H1 (cell line): ENCODE data around the gene CDHR5. TPM values are rescaled to one million over a fixed set of nuclear protein-coding genes. Genes with fewer than 3 reads are reported as not detected.

Source experiments
- CTCF ChIA-PET: fragments of 300-600 bp; sonication (Branson Sonifier 250); formaldehyde crosslinking; loops from one replicate; lab custom pipeline; 2021; ENCODE audit not compliant: partially characterized antibody; lab: Charles Lee
- POLR2A ChIA-PET: fragments of 300-600 bp; sonication (Branson Sonifier 250); formaldehyde crosslinking; loops from one replicate; lab custom pipeline; 2021; ENCODE audit warnings: inconsistent platforms; ENCODE audit not compliant: partially characterized antibody; lab: Charles Lee
- DNase-seq, 2 experiments: peaks; one replicate each; pipeline versions ENCODE4 v3.0.0 to v3.0.0-alpha.2; 2010 to 2022; ENCODE audit warnings: low spot score in 2 of 2, low read depth in 1 of 2, mixed read lengths in 1 of 2
- FAIRE-seq: peaks from 2 replicates; lab custom pipeline; 2011; peaks lifted over from hg19 to GRCh38; lab: Jason Lieb, UNC
- H2AFZ ChIP-seq: 2 replicates; pipeline ENCODE4 v1.8.1; 2012; ENCODE audit warnings: low read length, inconsistent platforms
- H2AK5ac ChIP-seq: 2 replicates; pipeline ENCODE4 v1.6.1; 2013; ENCODE audit warnings: low read depth, low read length
- H2BK120ac ChIP-seq: replicated peaks from 2 replicates; pipeline ENCODE3; 2013; ENCODE audit warnings: low read depth, low read length, inconsistent platforms
- H2BK12ac ChIP-seq: 2 replicates; pipeline ENCODE4 v1.6.1; 2013; ENCODE audit warnings: low read depth, low read length
- H2BK15ac ChIP-seq: 2 replicates; pipeline ENCODE4 v1.6.1; 2013; ENCODE audit warnings: low read length
- H2BK20ac ChIP-seq: 2 replicates; pipeline ENCODE4 v1.6.1; 2013; ENCODE audit warnings: low read length
- H2BK5ac ChIP-seq: 2 replicates; pipeline ENCODE4 v1.6.1; 2013; ENCODE audit warnings: low read depth, low read length
- H3K14ac ChIP-seq: 2 replicates; pipeline ENCODE4 v1.6.1; 2013; ENCODE audit warnings: inconsistent platforms; ENCODE audit not compliant: insufficient read length
- H3K18ac ChIP-seq: 2 replicates; pipeline ENCODE4 v1.6.1; 2013; ENCODE audit warnings: low read length; ENCODE audit errors: extremely low read depth
- H3K23ac ChIP-seq: 2 replicates; pipeline ENCODE4 v1.6.1; 2013; ENCODE audit warnings: inconsistent platforms; ENCODE audit not compliant: insufficient read length
- H3K23me2 ChIP-seq: 2 replicates; pipeline ENCODE4 v1.6.1; 2013; ENCODE audit warnings: low read depth, low read length
- H3K27ac ChIP-seq: 2 replicates; pipeline ENCODE4 v1.6.1; 2011; ENCODE audit warnings: low read depth, low read length, inconsistent platforms
- H3K27me3 ChIP-seq, 4 experiments: replicated peaks in 1 of 4; 1 replicate in 1 of 4; 2 replicates in 3 of 4; pipeline versions ENCODE4 v1.6.1 to v1.8.1; 2011 to 2013; ENCODE audit warnings: low read length in 3 of 4, mild to moderate bottlenecking in 3 of 4, inconsistent platforms in 2 of 4, mixed read lengths in 2 of 4, moderate library complexity in 1 of 4; ENCODE audit not compliant: control insufficient read depth in 3 of 4, insufficient read depth in 3 of 4; ENCODE audit errors: extremely low read depth in 1 of 4
- H3K36me3 ChIP-seq, 4 experiments: 2 replicates each; pipeline versions ENCODE4 v1.6.1 to v1.8.1; 2011 to 2013; ENCODE audit warnings: mild to moderate bottlenecking in 4 of 4, low read length in 3 of 4, moderate library complexity in 2 of 4, control low read depth in 1 of 4, inconsistent platforms in 1 of 4; ENCODE audit not compliant: insufficient read depth in 4 of 4, control insufficient read depth in 2 of 4
- H3K4ac ChIP-seq: replicated peaks from 2 replicates; pipeline ENCODE3; 2013; ENCODE audit warnings: low read length, low read depth, mixed read lengths, inconsistent platforms; ENCODE audit not compliant: insufficient read length
- H3K4me1 ChIP-seq, 4 experiments: replicated peaks in 1 of 4; 1 replicate in 1 of 4; 2 replicates in 3 of 4; pipeline versions ENCODE4 v1.6.1 to v1.8.1; 2011 to 2013; ENCODE audit warnings: low read length in 3 of 4, inconsistent platforms in 2 of 4, mixed read lengths in 1 of 4; ENCODE audit not compliant: insufficient read depth in 4 of 4, control insufficient read depth in 3 of 4
- H3K4me2 ChIP-seq, 2 experiments: 2 replicates each; pipeline versions ENCODE4 v1.6.1 to v1.8.1; 2011 to 2013; ENCODE audit warnings: low read depth in 2 of 2, low read length in 2 of 2, control low read depth in 1 of 2, inconsistent platforms in 1 of 2, mild to moderate bottlenecking in 1 of 2; ENCODE audit not compliant: insufficient read depth in 1 of 2
- H3K4me3 ChIP-seq, 4 experiments: fragments of 200-600, 300-600 bp in 1 of 4; sonication (generic), shearing (Covaris generic), sonication (Bioruptor Twin) in 1 of 4; 2 replicates each; pipeline versions ENCODE4 v1.5.1 to v1.8.1; 2011 to 2016; ENCODE audit warnings: low read length in 4 of 4, low read depth in 3 of 4, control low read depth in 2 of 4, inconsistent platforms in 2 of 4, mild to moderate bottlenecking in 2 of 4, mixed read lengths in 1 of 4, moderate library complexity in 1 of 4; ENCODE audit not compliant: insufficient read depth in 2 of 4; ENCODE audit errors: extremely low read depth in 1 of 4
- H3K56ac ChIP-seq: replicated peaks from 2 replicates; pipeline ENCODE3; 2013; ENCODE audit warnings: low read depth, mild to moderate bottlenecking, mixed read lengths, low read length, inconsistent platforms; ENCODE audit not compliant: insufficient read length
- H3K79me1 ChIP-seq: 2 replicates; pipeline ENCODE4 v1.6.1; 2013; ENCODE audit warnings: low read depth, low read length, control low read depth
- H3K79me2 ChIP-seq, 2 experiments: 2 replicates each; pipeline versions ENCODE4 v1.6.1 to v1.8.1; 2012 to 2013; ENCODE audit warnings: low read length in 2 of 2, mild to moderate bottlenecking in 2 of 2, inconsistent platforms in 1 of 2; ENCODE audit not compliant: insufficient read depth in 2 of 2, control insufficient read depth in 1 of 2
- H3K9ac ChIP-seq, 4 experiments: replicated peaks in 1 of 4; 1 replicate in 1 of 4; 2 replicates in 3 of 4; pipeline versions ENCODE4 v1.6.1 to v1.8.1; 2011 to 2013; ENCODE audit warnings: low read depth in 3 of 4, low read length in 3 of 4, control low read depth in 2 of 4, mild to moderate bottlenecking in 2 of 4, moderate library complexity in 2 of 4, inconsistent platforms in 1 of 4; ENCODE audit errors: extremely low read depth in 1 of 4
- H3K9me3 ChIP-seq, 2 experiments: 2 replicates each; pipeline versions ENCODE4 v1.6.1 to v1.8.1; 2012 to 2013; ENCODE audit warnings: mild to moderate bottlenecking in 2 of 2, moderate library complexity in 2 of 2, control low read depth in 1 of 2, inconsistent platforms in 1 of 2, low read depth in 1 of 2, low read length in 1 of 2, mixed read lengths in 1 of 2; ENCODE audit not compliant: insufficient read depth in 2 of 2
- H4K20me1 ChIP-seq, 2 experiments: replicated peaks in 1 of 2; 2 replicates each; pipeline versions ENCODE3 to v1.8.1; 2011 to 2013; ENCODE audit warnings: inconsistent platforms in 2 of 2, low read length in 2 of 2, mild to moderate bottlenecking in 1 of 2; ENCODE audit not compliant: insufficient read depth in 2 of 2, control insufficient read depth in 1 of 2
- H4K5ac ChIP-seq: 2 replicates; pipeline ENCODE4 v1.6.1; 2013; ENCODE audit warnings: low read length, low read depth, mixed read lengths, inconsistent platforms; ENCODE audit not compliant: insufficient read length
- H4K8ac ChIP-seq: 2 replicates; pipeline ENCODE4 v1.8.0; 2013; ENCODE audit warnings: mild to moderate bottlenecking, moderate library complexity, low read length, inconsistent platforms; ENCODE audit not compliant: insufficient read depth; ENCODE audit errors: extremely low read depth
- H4K91ac ChIP-seq: replicated peaks from 2 replicates; pipeline ENCODE3; 2013; ENCODE audit warnings: low read length, mixed read lengths, inconsistent platforms; ENCODE audit not compliant: insufficient read length
- HDAC2 ChIP-seq, 2 experiments: fragments of 300-600 bp in 1 of 2; sonication (generic) in 1 of 2; IDR thresholded peaks; 2 replicates each; pipeline ENCODE4 v1.6.1; 2011 to 2012; ENCODE audit warnings: low read depth in 2 of 2, low read length in 2 of 2, mild to moderate bottlenecking in 2 of 2, moderate library complexity in 2 of 2, borderline replicate concordance in 1 of 2, inconsistent platforms in 1 of 2
- SIN3A ChIP-seq, 2 experiments: IDR thresholded peaks in 1 of 2; conservative IDR thresholded peaks in 1 of 2; 2 replicates each; pipeline ENCODE4 v1.6.1; 2011 to 2012; ENCODE audit warnings: low read length in 2 of 2, improper control_type of control experiment in 1 of 2, low read depth in 1 of 2, mild to moderate bottlenecking in 1 of 2
- WGBS, 2 experiments: shearing (Covaris generic) in 1 of 2; methylation state at CpG; one replicate each; pipeline versions ENCODE4 v1.1.6 to v1.1.7; 2013 to 2015; ENCODE audit warnings: low lambda C conversion rate in 2 of 2, mixed read lengths in 2 of 2, inconsistent platforms in 1 of 2, low coverage in 1 of 2, missing lambda C conversion rate in 1 of 2; ENCODE audit not compliant: insufficient replicate concordance in 2 of 2, insufficient coverage in 1 of 2, insufficient read length in 1 of 2; ENCODE audit errors: extremely low coverage in 1 of 2, missing lambda C conversion rate in 1 of 2; 5-methylcytosine and 5-hydroxymethylcytosine counted together
- polyA plus RNA-seq, 7 experiments: library from polyadenylated mRNA; depleted of rRNA in 3 of 7; stranded (reverse) in 5 of 7; unstranded in 2 of 7; fragments of >200 nt in 5 of 7; fragments of 200-250 nt in 2 of 7; gene quantifications; 1 replicate in 5 of 7; 2 replicates in 1 of 7; 4 replicates in 1 of 7; pipeline versions ENCODE4 v1.2.1 to v1.2.3, GENCODE V29; 2011 to 2013; ENCODE audit warnings: missing spikeins in 2 of 7, mixed read lengths in 2 of 7
- total RNA-seq: library from RNA; stranded (reverse); fragmentation: NEBNext Ultra II Directional; extraction: Animal tissue kit (Norgen Biotek cat#: 25700); gene quantifications from 2 replicates; pipeline ENCODE4 v1.2.1, GENCODE V29; 2021

CDHR5 gene
- total and polyA plus RNA-seq, 2 of the 8 experiments (the other 6 are each of a cell fraction or from before 2014, with no cell fraction given), result not detected

DNA sequence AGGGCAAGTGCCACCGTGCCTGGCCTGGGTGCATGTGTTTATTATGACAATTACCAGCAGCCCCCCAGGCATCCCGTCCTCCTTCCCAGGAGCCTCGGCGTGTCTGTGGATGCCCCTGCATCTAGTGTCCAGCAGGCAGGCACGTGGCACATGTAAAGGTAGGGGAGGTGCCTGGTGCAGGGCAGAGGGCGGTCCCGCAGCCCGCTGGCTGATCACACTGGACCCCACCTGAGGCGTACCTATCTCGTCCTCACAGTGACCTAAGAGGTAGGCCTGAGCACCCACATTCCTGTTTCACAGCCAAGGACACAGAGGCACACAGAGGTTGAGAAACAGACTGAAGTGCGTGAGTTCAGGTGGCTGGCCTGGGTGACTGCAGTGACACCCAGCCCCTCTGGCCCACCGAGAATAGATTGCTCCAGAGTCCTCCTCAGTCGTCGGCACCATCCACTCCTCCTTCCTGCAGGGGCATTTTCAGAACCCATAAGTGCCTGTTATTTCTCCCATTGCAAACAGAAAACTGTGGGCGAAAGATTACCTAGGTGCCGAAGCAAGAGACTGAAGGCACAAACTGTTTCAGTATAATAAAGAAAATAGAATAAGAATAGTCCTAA is 51.5 kb downstream of the CDHR5 start:
- Histone ChIP-seq H3K79me2 (peaks cover 15 to 16% of the 10 kb centered on the region in 2 experiments), H3K23ac (no peak overlapping the region), H3K4me3 (no peak overlapping the region), H2BK12ac (no peak overlapping the region), H3K9me3 (no peaks in the 10 kb centered on the region), H2BK120ac (no peak overlapping the region), H3K4me2 (no peak overlapping the region), H3K4ac (peak overlapping the region; percentile 91), H3K56ac (no peak overlapping the region), H3K18ac (no peak overlapping the region), H4K91ac (peak overlapping the region; percentile 84), H3K36me3 (no peaks in the 10 kb centered on the region), H4K5ac (no peak overlapping the region), H3K9ac (no peak overlapping the region), H2BK20ac (peak overlapping the region; percentile 80; the same call in 1 of the 2 replicates), H4K8ac (no peak overlapping the region), H3K27ac (no peak overlapping the region), H3K23me2 (peaks cover 15% of the 10 kb centered on the region), H3K14ac (no peak overlapping the region), H3K4me1 (peaks cover 6 to 26% (median 16%) of the 10 kb centered on the region in 4 experiments), H2BK5ac (no peak overlapping the region), H3K79me1 (peaks cover 7% of the 10 kb centered on the region), H2BK15ac (peak overlapping the region; percentile 89), H2AFZ (no peak overlapping the region), H3K27me3 (peaks cover 8 to 17% (median 14%) of the 10 kb centered on the region in 4 experiments), H2AK5ac (peak overlapping the region; percentile 4; the same call in 1 of the 2 replicates), H4K20me1 (peaks cover 13 to 21% of the 10 kb centered on the region in 2 experiments)
- no peak for FAIRE-seq
- DNase-seq, result no peak
- ChIA-PET CTCF (interaction anchor here (1.0 to 1.9 kb wide), 3 partner anchors 9 to 120 kb away, joined by 3 to 6 read pairs (median 3); no protein-coding TSS in a partner anchor), POLR2A (interaction anchor here (0.8 kb wide), 1 partner anchor 11 kb away, joined by 3 read pairs; no protein-coding TSS in a partner anchor)
- TF ChIP-seq SIN3A (conservative IDR thresholded peaks at IDR 0.05 in 1 of 2, IDR thresholded peaks at IDR 0.05 in 1 of 2; ENCODE audit: low read depth in 1 of 2, low read length in 2 of 2), result no peak
- no peak for TF ChIP-seq HDAC2 (IDR thresholded peaks at IDR 0.05; ENCODE audit: borderline replicate concordance in 1 of 2, low read depth in 2 of 2, low read length in 2 of 2)
- 93% methylated on average over 16 of the region's 16 CpGs; no CpG with 5 or more reads in 1 of the 2 experiments for WGBS, 2 experiments
